IPS-18c (cell line): Measurements from ENCODE around the gene FHL2.
A peak's percentile ranks its signal among the peaks of the same experiment; 100 is the strongest.

Experiments
- H3K4me3 ChIP-seq: 2 replicates; pipeline ENCODE4 v1.7.0; 2013; ENCODE audit warnings: low read depth, mild to moderate bottlenecking, low read length, moderate library complexity; ENCODE audit not compliant: insufficient read depth
- H3K9me3 ChIP-seq: one replicate; pipeline ENCODE4 v1.6.1; 2013; ENCODE audit warnings: mild to moderate bottlenecking, low read length, moderate library complexity; ENCODE audit not compliant: control insufficient read depth, insufficient read depth

Gene FHL2

GRCh38 chr2:105405291-105405690, 6.4 kb upstream of the FHL2 start:
- H3K4me3 ChIP-seq, result no peak overlapping the region

DNA sequence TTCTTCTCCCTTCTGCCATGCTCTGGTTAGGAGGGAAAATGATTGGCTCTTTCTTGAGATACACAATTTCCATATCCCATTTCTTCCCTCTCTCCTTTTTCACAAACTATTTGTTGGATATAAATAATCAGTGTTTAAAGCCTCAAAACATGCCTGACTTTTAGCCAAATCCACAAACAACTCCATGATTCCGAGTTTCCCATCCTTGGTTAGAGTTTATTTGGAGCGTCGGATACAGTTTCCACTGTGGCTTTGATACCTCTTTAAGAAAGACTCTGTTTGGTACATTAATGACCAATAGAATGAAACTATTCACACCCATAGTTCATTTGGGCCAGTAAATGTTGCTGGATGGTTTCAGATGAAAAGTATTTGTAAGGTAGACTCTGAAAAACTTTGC, 5.9 kb upstream of the FHL2 start:
- no peak overlapping the region for H3K4me3 ChIP-seq
- no peaks in the 10 kb centered on the region for H3K9me3 ChIP-seq

More at GRCh38 chr2:105405291-105405690, 6.4 kb upstream of the FHL2 start:
- no peaks in the 10 kb centered on the region for H3K9me3 ChIP-seq

DNA sequence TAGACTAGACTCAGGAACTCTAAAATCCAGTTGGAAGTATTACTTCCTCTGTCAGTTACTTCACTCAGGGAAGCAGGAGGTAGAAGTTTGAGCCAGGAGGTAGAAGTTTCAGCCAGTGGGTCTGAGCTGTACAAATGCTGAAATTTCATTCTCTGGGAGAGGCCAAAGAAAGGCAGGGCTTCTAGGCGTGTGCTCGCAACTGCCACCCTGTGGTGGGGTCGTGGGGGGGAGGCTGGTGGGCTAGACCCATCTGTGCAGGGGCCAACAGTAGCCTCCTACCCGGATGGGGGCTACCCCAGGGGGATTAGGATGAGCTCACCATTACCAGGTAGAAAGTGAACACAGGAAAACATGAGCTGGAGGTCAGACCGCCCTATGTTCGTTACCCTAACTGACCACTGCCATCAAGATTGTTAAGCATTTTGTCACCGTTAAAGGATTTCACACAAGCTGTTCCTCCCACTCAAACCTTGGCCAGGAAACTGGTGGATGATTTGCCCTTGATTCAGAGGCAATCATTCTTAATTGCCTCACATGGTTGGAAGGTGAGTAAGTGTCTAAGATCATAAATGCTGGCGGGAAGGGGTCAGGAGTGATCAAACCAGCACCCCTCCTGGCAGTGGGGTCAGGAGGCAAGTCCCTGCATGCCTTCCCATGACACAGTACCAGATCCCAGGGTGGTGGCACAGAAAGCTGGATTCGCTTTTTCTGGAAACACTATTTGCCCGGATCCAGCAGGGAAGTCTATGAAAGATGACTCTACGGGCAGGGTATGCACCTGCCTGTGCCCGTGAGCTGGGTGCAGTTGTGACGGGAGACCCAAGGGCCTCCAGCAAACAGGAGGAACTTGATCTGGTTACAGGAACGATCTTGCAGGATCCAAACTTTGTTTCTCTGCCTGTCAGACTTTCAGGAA, 5.2 kb upstream of the FHL2 start:
- H3K9me3 ChIP-seq, result no peaks in the 10 kb centered on the region
- H3K4me3 ChIP-seq, result no peak overlapping the region

DNA sequence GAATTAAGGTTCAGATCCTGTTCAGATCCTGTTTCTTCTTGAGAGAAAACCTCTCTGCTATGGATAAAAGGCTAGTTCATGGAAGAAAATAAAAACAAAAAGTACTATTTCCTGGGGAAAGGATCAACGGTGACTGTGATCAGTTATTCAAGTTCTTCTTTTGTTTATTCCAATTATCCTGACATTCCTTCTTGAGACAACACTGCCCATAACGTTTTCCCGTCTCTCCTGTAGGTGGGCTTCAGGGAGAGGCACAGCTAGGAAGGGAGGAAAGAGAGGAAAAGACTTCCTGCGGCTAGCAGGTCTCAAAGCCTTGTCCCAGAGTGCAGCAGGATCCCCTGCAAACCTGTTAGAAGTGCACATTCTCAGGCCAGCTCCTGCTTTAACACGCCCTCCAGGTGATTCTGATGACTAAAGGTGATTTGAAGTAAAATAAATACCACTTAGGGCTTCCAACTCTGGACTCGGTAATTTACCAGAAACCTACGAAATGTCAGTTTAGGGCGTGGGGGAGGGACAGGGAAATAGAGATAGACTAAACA, 4.5 kb upstream of the FHL2 start:
- Histone ChIP-seq H3K9me3 (no peaks in the 10 kb centered on the region), H3K4me3 (no peak overlapping the region)

DNA sequence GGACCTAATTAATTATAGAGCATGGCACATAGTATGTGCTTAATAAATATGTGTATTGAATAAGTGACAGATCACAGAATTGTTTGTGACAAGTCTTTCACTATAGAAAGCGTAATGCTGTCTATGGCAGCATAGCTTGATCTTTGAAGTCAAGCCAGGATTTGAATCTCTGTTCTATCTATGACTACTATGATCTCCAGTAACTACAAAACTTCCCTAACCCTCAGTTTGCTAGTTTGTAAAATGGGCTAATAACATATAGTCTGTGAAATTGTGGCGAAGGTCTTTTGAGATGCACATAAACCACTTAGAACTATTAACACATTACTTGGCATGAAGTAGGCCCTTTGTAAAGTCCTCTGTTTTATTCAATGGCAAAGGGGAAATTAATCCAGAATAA, 4.0 kb upstream of the FHL2 start:
- no peaks in the 10 kb centered on the region for H3K9me3 ChIP-seq
- no peak overlapping the region for H3K4me3 ChIP-seq

DNA sequence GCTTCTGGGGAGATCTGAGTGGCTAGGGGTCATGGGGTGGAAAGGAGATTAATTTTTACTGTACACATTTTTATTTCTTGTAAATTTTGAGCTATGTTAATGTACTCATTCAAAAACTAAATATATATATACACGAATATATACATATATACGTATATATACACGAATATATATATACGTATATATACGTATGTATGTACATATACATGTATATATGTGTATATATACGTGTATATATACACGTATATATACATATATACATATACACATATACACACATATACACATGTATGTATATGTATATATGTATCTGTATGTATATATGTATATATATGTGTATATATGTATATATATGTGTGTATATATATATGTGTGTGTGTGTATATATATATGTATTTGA, 3.0 kb upstream of the FHL2 start:
- no peaks in the 10 kb centered on the region for H3K9me3 ChIP-seq
- H3K4me3 ChIP-seq, result no peak overlapping the region

DNA sequence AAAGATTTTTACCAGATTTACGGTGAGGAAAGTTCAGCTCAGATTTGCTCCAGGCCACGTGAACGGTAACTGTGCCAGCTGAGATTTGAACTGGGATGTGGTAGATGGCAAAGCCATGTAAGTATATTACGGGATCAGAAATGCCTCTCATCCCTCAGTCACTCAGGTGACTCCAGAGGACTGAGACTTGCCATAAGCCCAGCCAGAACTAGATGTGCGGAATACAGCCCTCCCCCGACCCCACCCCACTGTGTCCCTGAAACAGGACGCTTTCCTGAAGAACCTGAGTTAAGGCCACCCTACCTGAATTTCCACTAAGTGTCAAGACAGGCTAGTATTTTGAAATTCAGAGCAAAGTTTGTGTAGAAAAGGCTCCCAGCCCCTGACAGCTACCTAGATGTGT, 1.3 kb upstream of the FHL2 start:
- no peak overlapping the region for H3K4me3 ChIP-seq
- no peaks in the 10 kb centered on the region for H3K9me3 ChIP-seq

- no peaks in the 10 kb centered on the region for H3K9me3 ChIP-seq
Measured at GRCh38 chr2:105399207-105399861, 483 bp upstream of the FHL2 start.

GRCh38 chr2:105397953-105398335, 907 bp downstream of the FHL2 start:
- Histone ChIP-seq H3K9me3 (no peaks in the 10 kb centered on the region), H3K4me3 (peak overlapping the region; percentile 95)

More at GRCh38 chr2:105399207-105399861, 483 bp upstream of the FHL2 start:
- peak overlapping the region; percentile 95; the same call in 1 of the 2 replicates for H3K4me3 ChIP-seq

GRCh38 chr2:105397025-105397722, 1.7 kb downstream of the FHL2 start:
- H3K4me3 ChIP-seq, result no peak overlapping the region
- H3K9me3 ChIP-seq, result no peaks in the 10 kb centered on the region

- no peak overlapping the region for H3K4me3 ChIP-seq
- no peaks in the 10 kb centered on the region for H3K9me3 ChIP-seq
Measured at GRCh38 chr2:105396254-105397024, 2.4 kb downstream of the FHL2 start.

- no peak overlapping the region for H3K4me3 ChIP-seq
Measured at GRCh38 chr2:105395691-105396090, 3.2 kb downstream of the FHL2 start.

GRCh38 chr2:105394951-105395611, 3.8 kb downstream of the FHL2 start:
- H3K9me3 ChIP-seq, result no peaks in the 10 kb centered on the region
- H3K4me3 ChIP-seq, result no peak overlapping the region

More at GRCh38 chr2:105395691-105396090, 3.2 kb downstream of the FHL2 start:
- H3K9me3 ChIP-seq, result no peaks in the 10 kb centered on the region

GRCh38 chr2:105393373-105394055, 5.3 kb downstream of the FHL2 start:
- no peaks in the 10 kb centered on the region for H3K9me3 ChIP-seq
- H3K4me3 ChIP-seq, result no peak overlapping the region

DNA sequence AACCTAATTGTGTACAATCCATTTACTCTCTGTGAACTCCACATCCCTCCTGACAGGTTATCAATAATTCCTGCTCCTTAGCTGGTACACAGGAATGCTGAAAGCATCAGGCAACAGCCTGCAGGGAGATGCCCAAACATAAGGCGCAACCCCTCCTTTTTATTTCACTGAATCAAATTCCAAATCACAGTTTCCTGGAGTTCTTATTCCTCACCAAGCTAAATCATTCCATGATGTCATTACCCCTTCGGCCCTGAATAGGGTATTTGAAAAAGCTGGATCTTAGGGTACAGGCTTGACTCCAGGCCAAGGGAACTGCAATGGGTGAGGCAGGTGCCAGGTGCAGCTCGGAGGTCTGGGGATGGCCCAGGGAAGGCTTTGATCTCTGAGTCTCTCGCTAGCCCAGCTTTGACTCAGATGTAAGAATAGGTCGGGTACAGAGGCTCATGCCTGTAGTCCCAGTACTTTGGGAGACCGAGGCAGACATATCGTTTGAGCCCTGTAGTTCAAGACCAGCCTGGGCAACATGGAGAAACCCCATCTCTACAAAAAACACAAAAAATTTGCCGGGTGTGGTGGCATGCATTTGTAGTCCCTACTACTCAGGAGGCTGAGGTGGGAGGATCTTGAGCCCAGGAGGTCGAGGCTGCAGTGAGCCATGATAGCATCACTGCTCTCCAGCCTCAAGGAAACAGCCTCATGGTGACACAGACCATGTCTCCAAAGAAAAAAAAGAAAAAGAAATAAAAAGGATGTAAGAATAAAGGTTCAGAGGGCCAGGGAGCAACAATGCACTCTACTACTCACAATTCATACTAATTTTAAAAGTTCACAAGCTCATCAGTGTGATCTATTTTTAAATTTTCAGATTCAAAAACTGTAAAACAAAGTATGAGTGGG, 6.8 kb downstream of the FHL2 start:
- H3K4me3 ChIP-seq, result no peak overlapping the region
- no peaks in the 10 kb centered on the region for H3K9me3 ChIP-seq
